Activated naive CD4-positive, alpha-beta T cell treated with anti-CD3 and anti-CD28 coated beads, Interleukin-2, amount 10 ng/mL, durations not matched to agents 7 days and 5 days (primary cell): ENCODE results near the gene LY6G6D.
A peak's percentile ranks its signal among the peaks of the same experiment; 100 is the strongest.
"Not testable (repeated sequence)": the region's sequence is repeated elsewhere in the genome, so short reads cannot be mapped to it uniquely, and the experiment has no call there.

Experiments
- CTCF ChIA-PET: fragments of 350-600 bp; sonication (Branson Sonifier 250); formaldehyde crosslinking; loops from one replicate; lab custom pipeline; 2021; ENCODE audit warnings: antibody characterized with exemption; lab: Charles Lee
- DNase-seq: peaks from one replicate; pipeline ENCODE4 v3.0.0-alpha.2; 2020
- H3K27ac Mint-ChIP-seq: one replicate; pipeline ENCODE4 v1.8.0; 2021; ENCODE audit warnings: mild to moderate bottlenecking, moderate library complexity, mixed read lengths
- H3K27me3 Mint-ChIP-seq: one replicate; pipeline ENCODE4 v1.8.0; 2021; ENCODE audit warnings: mild to moderate bottlenecking, mixed read lengths
- H3K36me3 Mint-ChIP-seq: one replicate; pipeline ENCODE4 v1.8.0; 2021; ENCODE audit warnings: mixed read lengths
- H3K4me1 Mint-ChIP-seq: one replicate; pipeline ENCODE4 v1.8.0; 2021; ENCODE audit warnings: mixed read lengths
- H3K4me3 Mint-ChIP-seq: one replicate; pipeline ENCODE4 v1.8.0; 2021; ENCODE audit warnings: mild to moderate bottlenecking, moderate library complexity, mixed read lengths
- H3K9me3 Mint-ChIP-seq: one replicate; pipeline ENCODE4 v1.8.0; 2021; ENCODE audit warnings: mixed read lengths

LY6G6D gene

DNA sequence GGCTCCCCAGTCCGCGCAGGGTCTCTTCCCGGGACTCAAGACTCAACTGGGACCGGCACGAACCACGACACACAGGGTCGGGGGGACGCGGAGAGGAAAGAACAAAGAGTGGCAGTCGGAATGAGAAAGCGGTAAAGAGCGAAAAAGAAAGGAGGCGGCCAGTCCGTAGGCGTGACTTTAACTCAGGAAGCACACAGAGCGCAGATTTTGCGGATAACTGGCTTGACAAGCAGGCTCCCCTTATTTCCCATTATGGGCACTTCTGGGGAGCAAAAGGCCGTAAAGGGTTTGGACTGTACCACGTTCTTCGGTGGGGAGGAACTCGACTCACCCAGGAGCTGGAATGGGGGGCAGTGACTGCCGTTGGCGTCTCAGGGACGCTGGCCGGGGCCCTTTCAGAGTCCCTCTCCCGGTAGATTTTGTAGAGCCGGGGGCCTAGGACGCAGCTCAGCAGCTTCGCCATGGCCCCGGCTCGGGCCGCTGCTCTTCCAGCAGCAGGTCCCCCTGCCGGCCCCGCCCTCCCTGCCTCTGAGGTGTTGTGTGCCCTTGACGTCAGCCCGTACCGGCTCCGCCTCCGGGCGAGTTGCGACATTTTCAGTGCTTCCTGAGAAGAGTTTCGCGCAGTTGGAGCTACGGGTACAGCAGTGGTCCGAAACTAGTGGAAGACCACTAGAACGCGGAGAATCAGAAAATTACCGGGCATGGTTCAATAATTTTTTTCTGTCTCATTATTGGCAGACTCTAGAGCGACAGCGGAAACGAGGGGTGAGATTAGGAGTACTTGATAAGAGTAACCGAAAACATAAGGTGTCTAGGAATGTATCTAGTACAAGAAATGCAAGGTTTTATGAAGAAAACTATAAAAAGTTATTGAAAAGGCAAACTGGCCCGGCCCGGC lies 12.1 kb upstream of the LY6G6D start, which contains the start of gene ABHD16A:
ABHD16A (minus strand) TSS at position 506 of the 898 bp plus-strand sequence; CDS start at position 463, 43 bp downstream.
- Mint-ChIP-seq H3K27ac (peak within 1 kb of the TSS; percentile 98), H3K27me3 (peaks cover 19% of the 10 kb centered on the region), H3K36me3 (peaks cover 17% of the 10 kb centered on the region), H3K4me1 (peaks cover 36% of the 10 kb centered on the region), H3K9me3 (no peaks in the 10 kb centered on the region), H3K4me3 (peak within 1 kb of the TSS; percentile 96)
- CTCF ChIA-PET: interaction anchor here (1.4 to 1.7 kb wide), 2 partner anchors 24 to 67 kb away, joined by 5 read pairs; no protein-coding TSS in a partner anchor
- DNase-seq: peak; percentile 99

DNA sequence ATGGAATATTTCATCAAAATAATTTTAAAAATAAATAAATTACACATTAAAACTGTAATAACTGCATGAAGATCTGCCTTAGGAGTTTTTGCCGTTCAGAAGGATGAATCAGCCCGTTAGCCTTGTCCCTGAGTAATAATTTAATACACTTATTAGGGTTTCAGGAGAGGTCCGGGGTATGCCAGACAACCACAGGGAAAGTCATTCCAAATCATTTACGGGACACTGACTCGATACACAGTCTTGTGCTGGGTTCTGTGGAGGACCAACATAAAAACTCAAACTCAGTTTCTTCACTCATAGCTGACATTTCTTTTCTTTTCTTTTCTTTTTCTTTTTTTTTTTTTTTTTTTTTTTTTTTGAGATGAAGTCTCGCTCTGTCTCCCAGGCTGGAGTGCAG lies 9.2 kb upstream of the LY6G6D start:
- CTCF ChIA-PET: interaction anchor here (0.7 kb wide), 1 partner anchor 28 kb away, joined by 4 read pairs; no protein-coding TSS in a partner anchor
- H3K27ac Mint-ChIP-seq: no peak overlapping the region

DNA sequence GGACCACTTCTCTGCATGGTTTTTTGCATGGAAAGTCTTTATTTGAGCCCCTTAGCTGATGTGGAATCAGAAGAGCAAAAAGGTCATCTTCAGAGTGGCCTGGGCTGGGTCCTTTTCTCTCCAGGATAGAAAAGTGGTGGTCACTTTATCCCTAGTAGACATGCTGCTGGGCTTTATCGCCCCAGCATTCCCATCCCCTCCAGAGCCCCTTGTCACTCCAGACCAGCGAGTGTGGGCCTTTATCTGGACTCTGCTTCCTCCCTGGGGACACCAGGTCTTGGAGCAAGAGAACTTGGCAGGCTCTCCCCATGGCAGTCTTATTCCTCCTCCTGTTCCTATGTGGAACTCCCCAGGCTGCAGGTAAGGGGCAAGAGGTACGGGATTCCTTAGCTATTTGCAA lies 8.5 kb upstream of the LY6G6D start, which contains the start of gene LY6G6F:
LY6G6F (plus strand) TSS at position 268 of the 400 bp plus-strand sequence; CDS start at position 309, 41 bp downstream.
- Mint-ChIP-seq H3K27me3 (peaks cover 34% of the 10 kb centered on the region), H3K9me3 (no peaks in the 10 kb centered on the region), H3K27ac (no peak within 1 kb of the TSS), H3K4me1 (peaks cover 29% of the 10 kb centered on the region), H3K36me3 (peaks cover 4% of the 10 kb centered on the region), H3K4me3 (no peak within 1 kb of the TSS)
- no peak for DNase-seq
- CTCF ChIA-PET: no interaction called here

More for the DNA sequence above, 9.2 kb upstream of the LY6G6D start:
- no peak overlapping the region for H3K4me3 Mint-ChIP-seq
- DNase-seq: no peak
- H3K4me1 Mint-ChIP-seq: peaks cover 29% of the 10 kb centered on the region
- peaks cover 7% of the 10 kb centered on the region for H3K36me3 Mint-ChIP-seq
- H3K9me3 Mint-ChIP-seq: no peaks in the 10 kb centered on the region
- H3K27me3 Mint-ChIP-seq: peaks cover 29% of the 10 kb centered on the region

GRCh38 chr6:31707701-31708100 lies 7.4 kb upstream of the LY6G6D start:
- Mint-ChIP-seq H3K36me3 (no peaks in the 10 kb centered on the region), H3K4me3 (no peak overlapping the region), H3K4me1 (peaks cover 29% of the 10 kb centered on the region), H3K27me3 (peaks cover 45% of the 10 kb centered on the region), H3K9me3 (no peaks in the 10 kb centered on the region), H3K27ac (no peak overlapping the region)
- no peak for DNase-seq
- CTCF ChIA-PET: no interaction called here

- H3K27me3 Mint-ChIP-seq: peaks cover 50% of the 10 kb centered on the region
- H3K27ac Mint-ChIP-seq: no peak overlapping the region
- H3K36me3 Mint-ChIP-seq: no peaks in the 10 kb centered on the region
- no peak overlapping the region for H3K4me3 Mint-ChIP-seq
- DNase-seq: no peak
- H3K9me3 Mint-ChIP-seq: no peaks in the 10 kb centered on the region
- H3K4me1 Mint-ChIP-seq: peaks cover 29% of the 10 kb centered on the region
- CTCF ChIA-PET: no interaction called here
Observed at GRCh38 chr6:31708224-31708623, 6.9 kb upstream of the LY6G6D start.

- peaks cover 24% of the 10 kb centered on the region for H3K4me1 Mint-ChIP-seq
- CTCF ChIA-PET, DNase-seq, H3K9me3 Mint-ChIP-seq, H3K27ac Mint-ChIP-seq, H3K4me3 Mint-ChIP-seq, H3K36me3 Mint-ChIP-seq: not testable (repeated sequence)
- peaks cover 59% of the 10 kb centered on the region for H3K27me3 Mint-ChIP-seq
Observed at GRCh38 chr6:31709157-31709556, 6.0 kb upstream of the LY6G6D start.

DNA sequence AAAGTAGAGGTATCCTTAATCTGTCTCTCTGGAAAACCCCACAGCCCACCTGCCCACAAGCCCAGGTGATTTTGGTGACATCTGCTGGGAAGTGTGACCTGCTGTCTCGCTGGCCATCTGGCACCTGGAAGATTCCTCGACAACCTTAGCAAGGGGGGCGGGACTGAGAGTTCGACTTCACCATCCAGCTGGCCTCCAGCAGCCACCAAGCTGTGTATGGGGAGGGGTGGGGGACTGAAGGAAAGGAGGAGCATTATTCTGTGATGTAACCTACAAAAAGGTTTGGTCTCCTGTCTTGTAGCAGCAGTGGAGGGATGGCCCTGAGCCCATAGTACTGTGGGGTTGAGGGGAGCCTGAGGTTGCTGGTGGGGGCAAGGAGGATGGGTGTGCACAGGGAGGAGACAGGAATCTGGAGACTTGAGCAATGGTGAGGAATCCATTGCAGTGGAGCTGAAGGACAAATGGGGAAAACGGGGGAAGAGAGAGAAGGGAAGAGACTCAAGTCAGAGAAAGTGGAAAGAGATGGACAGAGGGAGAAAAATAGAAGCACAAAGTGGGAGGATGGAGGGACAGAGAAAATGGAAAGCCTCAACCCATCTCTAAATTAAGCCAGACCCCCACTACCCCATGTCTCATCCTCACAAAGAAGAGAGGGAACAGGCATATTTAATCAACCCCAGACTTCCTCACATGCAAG lies 4.5 kb upstream of the LY6G6D start:
- Mint-ChIP-seq H3K9me3 (no peaks in the 10 kb centered on the region), H3K27ac (no peak overlapping the region), H3K27me3 (peaks cover 67% of the 10 kb centered on the region), H3K4me1 (peaks cover 27% of the 10 kb centered on the region), H3K36me3 (no peaks in the 10 kb centered on the region), H3K4me3 (no peak overlapping the region)
- CTCF ChIA-PET: interaction anchor here (1.4 to 1.8 kb wide), 2 partner anchors 19 to 81 kb away, joined by 4 to 5 read pairs; no protein-coding TSS in a partner anchor
- no peak for DNase-seq

GRCh38 chr6:31711233-31711632 lies 3.9 kb upstream of the LY6G6D start:
- Mint-ChIP-seq H3K9me3 (no peaks in the 10 kb centered on the region), H3K4me1 (peaks cover 27% of the 10 kb centered on the region), H3K4me3 (no peak overlapping the region), H3K27me3 (peaks cover 66% of the 10 kb centered on the region), H3K27ac (peak overlapping the region; percentile 58), H3K36me3 (no peaks in the 10 kb centered on the region)
- CTCF ChIA-PET: interaction anchor here (1.4 to 1.8 kb wide), 2 partner anchors 19 to 80 kb away, joined by 4 to 5 read pairs; no protein-coding TSS in a partner anchor
- DNase-seq: no peak

DNA sequence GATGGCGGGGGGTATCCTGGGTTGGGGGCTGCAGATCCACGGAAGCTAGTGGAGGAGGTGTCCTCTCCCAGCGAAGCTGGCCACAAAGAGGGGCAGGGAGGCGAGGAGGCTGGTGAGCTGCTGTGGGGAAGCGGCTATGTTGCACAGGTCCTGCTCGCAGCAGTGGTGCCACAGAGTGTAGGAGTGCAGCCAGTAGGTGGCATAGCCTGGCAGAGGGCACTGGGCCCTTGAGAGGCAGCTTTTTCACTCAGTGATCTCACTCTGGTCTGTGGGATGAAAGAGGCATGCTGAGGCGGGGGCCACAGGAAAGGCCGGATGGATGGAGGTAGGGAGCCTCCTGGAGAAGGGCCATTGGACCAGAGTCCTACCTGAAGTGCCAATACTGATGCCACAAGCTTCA lies 2.9 kb upstream of the LY6G6D start:
- peak; percentile 45 for DNase-seq
- H3K36me3 Mint-ChIP-seq: no peaks in the 10 kb centered on the region

DNA sequence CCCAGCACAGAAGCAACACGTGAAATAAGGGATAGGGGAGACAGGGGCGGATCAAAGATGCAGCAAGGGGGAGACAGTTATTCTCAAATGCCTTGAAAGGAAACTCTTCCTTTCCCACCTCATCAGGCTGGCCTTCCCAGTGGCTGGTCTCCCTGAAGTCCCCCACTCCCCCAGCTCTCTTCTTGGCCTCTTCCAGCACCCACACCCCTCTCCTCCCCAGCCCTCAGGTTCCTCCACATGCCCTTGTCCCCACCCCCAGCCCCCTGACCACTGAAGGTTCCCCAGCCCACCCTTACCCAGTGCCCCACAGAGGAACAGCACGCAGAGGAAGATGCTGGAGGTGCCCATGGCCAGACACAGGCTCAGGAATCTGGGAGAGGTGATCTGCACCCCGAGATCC lies 1.7 kb upstream of the LY6G6D start:
- no peaks in the 10 kb centered on the region for H3K9me3 Mint-ChIP-seq
- H3K4me3 Mint-ChIP-seq: no peak overlapping the region
- CTCF ChIA-PET: no interaction called here
- no peaks in the 10 kb centered on the region for H3K36me3 Mint-ChIP-seq
- peaks cover 27% of the 10 kb centered on the region for H3K4me1 Mint-ChIP-seq
- H3K27ac Mint-ChIP-seq: no peak overlapping the region
- DNase-seq: no peak
- H3K27me3 Mint-ChIP-seq: peaks cover 56% of the 10 kb centered on the region

More for the DNA sequence above, 2.9 kb upstream of the LY6G6D start:
- no peaks in the 10 kb centered on the region for H3K9me3 Mint-ChIP-seq
- H3K4me3 Mint-ChIP-seq: no peak overlapping the region
- H3K4me1 Mint-ChIP-seq: peaks cover 27% of the 10 kb centered on the region
- H3K27ac Mint-ChIP-seq: peak overlapping the region; percentile 75
- CTCF ChIA-PET: interaction anchor here (1.4 kb wide), 1 partner anchor 79 kb away, joined by 5 read pairs; no protein-coding TSS in a partner anchor
- H3K27me3 Mint-ChIP-seq: peaks cover 57% of the 10 kb centered on the region

DNA sequence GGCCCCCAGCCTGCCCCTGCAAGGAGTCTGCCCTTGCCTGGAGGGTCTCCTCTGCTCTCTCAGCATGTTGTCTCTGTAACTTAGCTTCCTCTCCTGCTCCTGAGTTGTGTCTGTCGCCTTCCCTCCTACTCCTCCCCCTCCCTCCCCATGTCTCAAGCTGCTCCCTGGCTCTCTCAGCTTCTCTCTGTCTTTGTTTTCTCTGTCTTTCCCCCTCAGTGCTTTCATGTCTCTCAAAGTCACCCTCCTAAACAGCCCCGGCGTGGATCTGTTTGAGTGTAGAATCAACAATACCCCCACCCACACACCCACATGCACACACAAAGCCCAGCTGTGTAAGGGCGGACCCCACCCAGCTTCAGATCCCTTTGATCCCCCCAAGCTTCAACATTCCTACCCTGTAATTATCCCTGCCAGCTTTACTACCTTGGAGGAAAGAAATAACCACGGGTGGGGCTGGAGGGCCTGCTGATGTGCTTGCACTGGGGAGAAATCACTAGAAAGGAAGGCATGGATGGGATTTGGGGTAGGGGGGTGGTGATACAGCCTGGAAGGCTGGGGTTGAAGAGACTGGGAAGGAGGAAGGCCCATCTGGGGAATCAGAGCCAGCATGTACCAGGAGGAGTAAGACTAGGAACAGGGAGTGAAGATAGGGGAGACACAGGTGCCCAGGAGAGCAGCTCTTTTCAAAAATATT lies 1.0 kb upstream of the LY6G6D start:
- CTCF ChIA-PET: no interaction called here
- H3K36me3 Mint-ChIP-seq: no peaks in the 10 kb centered on the region
- DNase-seq: no peak
- no peak overlapping the region for H3K4me3 Mint-ChIP-seq
- H3K27ac Mint-ChIP-seq: no peak overlapping the region
- H3K27me3 Mint-ChIP-seq: peaks cover 56% of the 10 kb centered on the region
- peaks cover 27% of the 10 kb centered on the region for H3K4me1 Mint-ChIP-seq
- H3K9me3 Mint-ChIP-seq: no peaks in the 10 kb centered on the region

DNA sequence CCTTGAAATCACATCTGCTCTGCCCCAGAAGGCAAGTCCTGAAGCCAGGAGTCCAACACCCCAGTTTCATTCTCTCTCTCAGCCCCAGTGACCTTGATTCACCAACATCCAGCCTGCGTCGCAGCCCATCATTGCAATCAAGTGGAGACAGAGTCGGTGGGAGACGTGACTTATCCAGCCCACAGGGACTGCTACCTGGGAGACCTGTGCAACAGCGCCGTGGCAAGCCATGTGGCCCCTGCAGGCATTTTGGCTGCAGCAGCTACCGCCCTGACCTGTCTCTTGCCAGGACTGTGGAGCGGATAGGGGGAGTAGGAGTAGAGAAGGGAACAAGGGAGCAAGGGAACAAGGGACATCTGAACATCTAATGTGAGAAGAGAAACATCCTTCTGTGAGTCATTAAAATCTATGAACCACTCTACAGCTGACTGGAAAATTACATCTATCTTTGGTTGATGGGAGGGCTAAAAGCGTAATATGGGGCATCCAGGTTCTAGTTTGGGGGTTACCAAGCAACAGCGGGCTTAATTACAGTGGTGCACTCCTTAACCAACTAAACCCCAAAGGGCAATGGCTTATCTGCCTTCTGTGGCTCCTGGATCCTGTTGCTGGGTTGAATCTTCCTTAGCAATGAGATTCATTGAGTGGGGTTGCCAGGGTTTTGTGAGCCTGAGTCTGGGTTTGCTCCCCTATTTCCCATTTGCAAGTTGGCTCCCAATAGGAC lies 2.5 kb downstream of the LY6G6D start:
- CTCF ChIA-PET: no interaction called here
- peaks cover 52% of the 10 kb centered on the region for H3K27me3 Mint-ChIP-seq
- peaks cover 7% of the 10 kb centered on the region for H3K4me1 Mint-ChIP-seq
- no peak for DNase-seq
- H3K4me3 Mint-ChIP-seq: no peak overlapping the region
- peak overlapping the region; percentile 50 for H3K27ac Mint-ChIP-seq
- H3K9me3 Mint-ChIP-seq: no peaks in the 10 kb centered on the region
- no peaks in the 10 kb centered on the region for H3K36me3 Mint-ChIP-seq

GRCh38 chr6:31718265-31718664 lies 3.1 kb downstream of the LY6G6D start:
- Mint-ChIP-seq H3K9me3 (no peaks in the 10 kb centered on the region), H3K4me3 (no peak overlapping the region), H3K27me3 (peaks cover 46% of the 10 kb centered on the region), H3K27ac (no peak overlapping the region), H3K36me3 (no peaks in the 10 kb centered on the region), H3K4me1 (peaks cover 9% of the 10 kb centered on the region)
- CTCF ChIA-PET: no interaction called here
- no peak for DNase-seq
